Peyer's patch (tissue), 4 donors: ENCODE results near the gene PXDC1.

ENCODE experiments used
- POLR2A ChIP-seq, 2 donors: fragments of 450-650 bp; IDR thresholded peaks; one replicate each; pipeline ENCODE4 v1.5.1; 2017; ENCODE audit warnings: antibody characterized with exemption in 2 of 2, mild to moderate bottlenecking in 2 of 2, moderate library complexity in 2 of 2
- TF ChIP-seq, protein P1 (sequence below), 6 experiments: fragments of 450-650 bp in 4 of 6; fragments of 200-600 bp in 2 of 6; sonication (generic) in 1 of 6; IDR thresholded peaks; one replicate each; pipeline ENCODE4 v1.5.1; 2017 to 2019; ENCODE audit warnings: antibody characterized with exemption in 6 of 6, mild to moderate bottlenecking in 3 of 6, moderate library complexity in 1 of 6

DNA sequence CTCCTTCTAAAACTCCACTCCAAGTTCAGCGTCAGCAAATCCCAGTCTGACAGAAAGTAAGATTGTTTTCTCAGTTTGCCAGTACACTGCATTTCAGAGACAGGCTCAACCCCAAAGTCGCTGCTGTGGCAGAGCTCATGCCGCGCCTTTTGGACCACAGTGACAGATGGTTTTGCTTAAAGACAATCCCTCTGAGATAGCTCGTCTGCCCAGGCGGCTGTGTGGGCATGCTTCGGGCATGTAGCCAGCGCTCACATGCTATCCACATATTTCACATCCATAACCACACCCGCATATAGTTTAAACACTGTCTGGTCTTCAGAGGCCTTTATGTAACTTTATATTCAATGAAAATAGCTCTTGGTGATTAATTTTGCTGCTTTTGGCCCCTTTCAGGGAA lies 14.7 kb upstream of the PXDC1 start:
- no peak for TF ChIP-seq POLR2A (IDR thresholded peaks at IDR 0.05)
- TF ChIP-seq, protein P1, sequence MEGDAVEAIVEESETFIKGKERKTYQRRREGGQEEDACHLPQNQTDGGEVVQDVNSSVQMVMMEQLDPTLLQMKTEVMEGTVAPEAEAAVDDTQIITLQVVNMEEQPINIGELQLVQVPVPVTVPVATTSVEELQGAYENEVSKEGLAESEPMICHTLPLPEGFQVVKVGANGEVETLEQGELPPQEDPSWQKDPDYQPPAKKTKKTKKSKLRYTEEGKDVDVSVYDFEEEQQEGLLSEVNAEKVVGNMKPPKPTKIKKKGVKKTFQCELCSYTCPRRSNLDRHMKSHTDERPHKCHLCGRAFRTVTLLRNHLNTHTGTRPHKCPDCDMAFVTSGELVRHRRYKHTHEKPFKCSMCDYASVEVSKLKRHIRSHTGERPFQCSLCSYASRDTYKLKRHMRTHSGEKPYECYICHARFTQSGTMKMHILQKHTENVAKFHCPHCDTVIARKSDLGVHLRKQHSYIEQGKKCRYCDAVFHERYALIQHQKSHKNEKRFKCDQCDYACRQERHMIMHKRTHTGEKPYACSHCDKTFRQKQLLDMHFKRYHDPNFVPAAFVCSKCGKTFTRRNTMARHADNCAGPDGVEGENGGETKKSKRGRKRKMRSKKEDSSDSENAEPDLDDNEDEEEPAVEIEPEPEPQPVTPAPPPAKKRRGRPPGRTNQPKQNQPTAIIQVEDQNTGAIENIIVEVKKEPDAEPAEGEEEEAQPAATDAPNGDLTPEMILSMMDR (IDR thresholded peaks at IDR 0.05) = no peak
